GM13977 (cell line): ENCODE data around the gene KCTD18.

Experiments used
- DNase-seq: peaks from one replicate; pipeline ENCODE4 v3.0.0; 2012; ENCODE audit warnings: low spot score
- in situ Hi-C: fragments of 300-500 bp; cut with MboI; formaldehyde crosslinking; loops from one replicate; pipeline ENCODE4 v1.12.0; 2022; ENCODE audit warnings: low sequenced_read_pairs, low pct_unique_long_range_greater_than_20kb, mixed read lengths, inconsistent platforms; ENCODE audit not compliant: unreplicated experiment
- TF ChIP-seq, protein P1 (sequence below): IDR thresholded peaks from 2 replicates; pipeline ENCODE4 v1.5.1; 2012; ENCODE audit warnings: mild to moderate bottlenecking, control low read depth; ENCODE audit not compliant: insufficient read depth; ENCODE audit errors: extremely low read depth, missing control alignments

The KCTD18 gene

DNA sequence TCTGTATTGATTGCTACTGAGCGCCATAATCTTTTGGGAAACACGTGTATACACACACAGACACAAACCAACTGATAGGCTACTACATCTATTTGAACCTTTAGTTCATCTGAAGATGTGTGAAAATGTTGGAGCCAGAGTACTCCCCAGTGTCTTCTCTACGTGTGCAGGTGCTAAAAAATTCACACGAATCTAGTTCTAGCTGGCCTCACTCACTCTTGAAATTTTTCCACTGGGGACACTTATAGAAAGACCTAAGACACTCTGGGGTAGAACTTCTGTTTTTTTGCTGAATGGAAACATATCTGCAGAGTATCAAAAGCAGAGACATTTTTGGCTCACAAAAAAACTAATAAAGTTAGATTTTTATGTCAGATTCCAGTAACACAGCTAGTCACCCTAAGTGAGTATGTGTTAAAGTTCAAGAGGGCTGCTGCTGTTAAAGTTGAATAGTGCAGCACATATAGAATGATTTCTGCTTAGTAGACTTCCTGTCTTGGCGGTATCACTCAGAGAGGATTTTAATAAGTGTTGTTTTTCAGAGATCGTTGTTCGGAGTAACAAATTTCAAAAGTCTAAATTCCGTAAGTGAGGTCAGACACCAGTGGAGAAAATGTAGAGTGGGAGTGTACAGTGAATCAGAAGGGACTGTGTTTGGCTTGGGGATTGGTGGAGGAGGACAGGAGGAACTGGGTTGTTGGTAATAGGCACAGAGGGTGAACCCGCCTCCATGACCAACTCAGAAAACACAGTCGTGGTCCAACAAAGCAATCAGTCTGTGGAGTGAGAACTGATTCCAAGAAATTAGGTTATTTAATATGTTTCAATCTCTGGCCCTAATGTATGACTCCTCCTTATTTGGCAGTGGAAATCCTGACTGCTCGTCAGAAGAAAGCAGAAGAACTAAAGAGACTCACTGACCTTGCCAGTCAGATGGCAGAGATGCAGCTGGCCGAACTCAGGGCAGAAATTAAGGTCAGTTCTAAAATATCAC is 43.1 kb downstream of the KCTD18 start:
- no peak for DNase-seq
- in situ Hi-C loops, result no loop called here
- TF ChIP-seq, protein P1, sequence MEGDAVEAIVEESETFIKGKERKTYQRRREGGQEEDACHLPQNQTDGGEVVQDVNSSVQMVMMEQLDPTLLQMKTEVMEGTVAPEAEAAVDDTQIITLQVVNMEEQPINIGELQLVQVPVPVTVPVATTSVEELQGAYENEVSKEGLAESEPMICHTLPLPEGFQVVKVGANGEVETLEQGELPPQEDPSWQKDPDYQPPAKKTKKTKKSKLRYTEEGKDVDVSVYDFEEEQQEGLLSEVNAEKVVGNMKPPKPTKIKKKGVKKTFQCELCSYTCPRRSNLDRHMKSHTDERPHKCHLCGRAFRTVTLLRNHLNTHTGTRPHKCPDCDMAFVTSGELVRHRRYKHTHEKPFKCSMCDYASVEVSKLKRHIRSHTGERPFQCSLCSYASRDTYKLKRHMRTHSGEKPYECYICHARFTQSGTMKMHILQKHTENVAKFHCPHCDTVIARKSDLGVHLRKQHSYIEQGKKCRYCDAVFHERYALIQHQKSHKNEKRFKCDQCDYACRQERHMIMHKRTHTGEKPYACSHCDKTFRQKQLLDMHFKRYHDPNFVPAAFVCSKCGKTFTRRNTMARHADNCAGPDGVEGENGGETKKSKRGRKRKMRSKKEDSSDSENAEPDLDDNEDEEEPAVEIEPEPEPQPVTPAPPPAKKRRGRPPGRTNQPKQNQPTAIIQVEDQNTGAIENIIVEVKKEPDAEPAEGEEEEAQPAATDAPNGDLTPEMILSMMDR, result no peak

DNA sequence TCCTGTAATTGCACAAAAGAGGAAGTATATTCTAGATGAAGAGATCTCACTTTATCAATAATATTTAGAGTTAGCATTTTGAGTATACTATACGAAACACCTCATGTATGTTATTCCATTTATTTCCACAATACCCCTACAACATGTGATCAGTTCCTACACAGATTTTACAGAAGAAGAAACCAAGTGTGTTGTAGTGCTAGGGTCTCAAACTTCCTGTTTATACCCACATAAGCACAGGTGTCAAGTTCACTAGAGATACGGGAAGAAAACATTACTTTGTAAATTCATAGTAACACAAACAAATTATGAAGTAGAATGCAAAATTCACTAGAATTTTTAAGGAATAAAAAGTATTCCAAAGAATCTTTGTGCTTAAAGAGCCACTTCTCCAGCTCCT is 46.4 kb downstream of the KCTD18 start:
- TF ChIP-seq, protein P1, result no peak
- in situ Hi-C loops, result no loop called here
- DNase-seq, result no peak

DNA sequence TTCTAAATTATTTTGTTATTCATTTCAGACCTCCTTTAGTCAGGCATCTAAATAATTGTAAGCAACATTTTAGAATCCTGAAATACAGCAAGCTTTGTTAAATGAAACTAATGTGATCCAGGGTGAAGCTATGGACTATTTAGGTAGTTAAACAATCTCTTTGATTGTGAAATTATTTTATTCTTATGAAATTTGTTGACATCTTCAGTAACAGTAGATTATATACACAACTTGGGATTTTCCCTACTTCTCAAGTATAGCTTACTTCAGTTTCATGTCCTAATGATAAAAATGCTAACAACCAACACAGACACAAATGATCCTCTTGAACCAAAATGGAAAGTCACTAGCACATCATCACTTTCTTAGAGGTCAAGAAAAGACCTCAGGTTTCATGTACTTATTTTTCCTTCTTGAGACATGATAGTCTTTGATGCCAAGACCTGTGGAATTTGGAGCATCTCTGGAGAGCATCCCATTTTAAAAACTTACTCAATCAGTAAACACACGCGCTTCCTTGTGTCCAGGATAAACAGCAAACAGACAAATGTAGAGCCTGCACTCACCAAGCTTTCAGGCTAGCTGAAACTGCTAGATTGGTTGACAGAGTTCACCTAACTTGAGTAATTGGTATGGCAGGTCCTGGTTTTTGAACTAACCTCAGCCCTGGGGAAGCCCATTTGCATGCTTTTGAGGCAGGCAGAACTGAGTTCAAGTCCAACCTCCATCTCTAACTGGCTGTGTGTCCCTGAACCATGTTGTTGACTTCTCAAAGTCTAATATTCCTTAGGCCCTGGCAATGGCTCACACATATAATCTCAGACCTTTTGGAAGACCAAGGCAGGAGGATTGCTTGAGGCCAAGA is 47.8 kb downstream of the KCTD18 start:
- in situ Hi-C loops, result no loop called here
- TF ChIP-seq, protein P1, result no peak
- no peak for DNase-seq

DNA sequence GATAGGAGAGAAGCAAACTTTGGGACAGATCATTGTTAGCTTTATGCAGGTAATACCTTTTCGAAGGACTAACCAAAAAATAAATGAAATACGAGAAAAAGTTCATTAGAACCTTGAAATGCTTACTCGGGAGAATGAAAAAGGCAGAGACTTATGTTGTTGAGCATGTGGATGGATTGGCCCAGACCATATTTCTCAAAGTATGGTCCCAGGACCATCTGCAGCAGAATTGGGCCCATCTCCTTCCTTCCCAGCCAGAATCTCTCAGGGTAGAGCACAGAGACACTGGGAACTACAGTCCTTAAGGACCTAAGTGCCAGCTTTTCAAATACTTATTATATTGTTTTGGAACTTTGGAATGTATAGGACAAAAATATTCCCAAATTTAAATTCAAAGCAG is 50.8 kb downstream of the KCTD18 start:
- in situ Hi-C loops, result no loop called here
- TF ChIP-seq, protein P1, result no peak
- no peak for DNase-seq

DNA sequence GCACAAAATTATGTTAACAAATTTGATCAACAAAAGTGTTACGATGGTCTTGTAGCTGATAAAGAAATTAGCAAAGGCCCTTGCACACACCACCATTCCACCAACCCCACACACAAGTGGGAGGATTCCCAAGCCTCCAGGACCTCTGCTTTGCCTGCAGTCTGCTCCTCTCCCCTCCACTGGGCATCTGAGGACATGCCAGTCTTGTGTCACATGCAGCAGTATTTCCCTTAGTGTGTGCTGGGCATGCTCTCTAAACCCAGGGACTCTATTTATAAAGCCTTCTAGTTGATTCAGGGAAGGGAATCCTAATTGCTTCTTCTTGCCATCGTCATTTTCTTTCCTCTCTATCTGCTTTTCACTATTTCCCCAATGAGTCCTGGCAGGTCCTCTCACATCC is 53.3 kb downstream of the KCTD18 start:
- in situ Hi-C loops, result no loop called here
- DNase-seq, result no peak
- TF ChIP-seq, protein P1, result no peak

DNA sequence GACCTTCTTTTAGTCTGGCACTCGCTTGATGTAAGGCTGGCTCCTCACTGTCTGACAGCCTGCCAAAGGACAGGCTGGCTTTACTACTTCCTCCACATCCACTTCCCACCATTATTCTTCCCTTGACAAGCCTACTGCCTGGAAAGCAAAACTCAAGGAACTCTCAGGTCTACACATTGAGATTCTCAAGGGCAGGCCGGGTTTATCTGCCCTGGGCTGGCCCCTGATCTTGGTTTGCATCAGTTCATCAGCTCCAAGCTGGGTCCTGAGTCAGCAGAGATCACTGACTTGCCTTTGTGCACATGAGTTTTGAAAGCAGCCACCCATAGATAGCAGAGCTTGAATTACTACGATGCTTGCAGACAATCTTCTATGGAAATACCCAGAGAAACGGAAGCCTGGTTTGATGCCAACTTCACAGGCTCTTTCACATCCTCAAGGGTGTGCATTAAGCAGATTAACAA is 53.9 kb downstream of the KCTD18 start:
- in situ Hi-C loops, result no loop called here
- DNase-seq, result no peak
- TF ChIP-seq, protein P1, result no peak
